ENCODE results near the gene GARS1.

GRCh38 chr7:30562909-30563308 lies 31.8 kb upstream of the GARS1 start:
- TF ChIP-seq CTCF (conservative IDR thresholded peaks at IDR 0.05 in 1 of 2, IDR thresholded peaks at IDR 0.05 in 1 of 2; ENCODE audit: extremely low read depth in 1 of 2, insufficient read depth in 1 of 2, low read depth in 1 of 2, low read length in 2 of 2) = no peak
- no peak for TF ChIP-seq EZH2 (IDR thresholded peaks at IDR 0.05; ENCODE audit: borderline replicate concordance, low read length)

All from mammary epithelial cell (primary cell).